Myocyte (in vitro differentiated cells): ENCODE data around the gene NSL1. TPM values are rescaled to one million over a fixed set of nuclear protein-coding genes. Genes with fewer than 3 reads are reported as not detected.
A peak's percentile ranks its signal among the peaks of the same experiment; 100 is the strongest.
"Not testable (repeated sequence)": the region's sequence is repeated elsewhere in the genome, so short reads cannot be mapped to it uniquely, and the experiment has no call there.

Source experiments
- DNase-seq: peaks from one replicate; pipeline ENCODE4 v3.0.0-alpha.2; 2012; ENCODE audit warnings: low read depth
- total RNA-seq: library from RNA; depleted of rRNA; stranded (reverse); fragments of >200 nt; gene quantifications from 2 replicates; pipeline ENCODE4 v1.2.3, GENCODE V29; 2014

Gene NSL1
- total RNA-seq, 1 donor from 2014 or later = 17.5 TPM

DNA sequence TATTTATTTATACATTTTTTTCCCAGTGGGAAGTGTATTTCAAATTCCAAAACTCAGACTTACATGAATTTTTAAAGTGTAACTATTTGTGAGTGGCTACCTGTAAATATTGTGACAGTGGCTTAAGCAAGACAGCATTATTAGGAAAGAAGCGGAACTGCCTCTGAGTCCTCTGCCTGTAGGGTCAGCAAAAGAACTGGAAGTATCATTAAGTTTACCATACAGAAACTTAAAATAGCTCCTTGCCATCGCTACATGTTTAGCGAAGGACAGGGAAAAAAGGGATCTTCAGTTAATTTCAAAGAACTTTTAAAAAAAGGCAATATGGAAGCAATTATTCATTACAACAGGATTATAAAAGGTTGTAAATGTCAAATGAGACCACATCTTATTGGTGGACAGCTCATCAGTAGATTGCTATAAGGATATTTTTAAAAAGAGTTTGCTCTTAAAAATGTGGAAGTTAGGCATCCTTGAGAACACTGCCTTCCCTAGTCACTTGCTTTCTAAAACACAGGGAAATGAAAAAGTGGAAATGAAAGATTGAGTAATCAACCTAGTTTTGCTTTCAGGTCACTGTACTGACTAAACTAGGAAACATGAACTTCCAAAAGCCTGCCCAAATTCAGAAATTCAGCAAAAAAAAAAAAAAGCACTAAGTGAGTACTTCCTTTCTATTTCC lies 39.2 kb downstream of the NSL1 start:
- DNase-seq = no peak

DNA sequence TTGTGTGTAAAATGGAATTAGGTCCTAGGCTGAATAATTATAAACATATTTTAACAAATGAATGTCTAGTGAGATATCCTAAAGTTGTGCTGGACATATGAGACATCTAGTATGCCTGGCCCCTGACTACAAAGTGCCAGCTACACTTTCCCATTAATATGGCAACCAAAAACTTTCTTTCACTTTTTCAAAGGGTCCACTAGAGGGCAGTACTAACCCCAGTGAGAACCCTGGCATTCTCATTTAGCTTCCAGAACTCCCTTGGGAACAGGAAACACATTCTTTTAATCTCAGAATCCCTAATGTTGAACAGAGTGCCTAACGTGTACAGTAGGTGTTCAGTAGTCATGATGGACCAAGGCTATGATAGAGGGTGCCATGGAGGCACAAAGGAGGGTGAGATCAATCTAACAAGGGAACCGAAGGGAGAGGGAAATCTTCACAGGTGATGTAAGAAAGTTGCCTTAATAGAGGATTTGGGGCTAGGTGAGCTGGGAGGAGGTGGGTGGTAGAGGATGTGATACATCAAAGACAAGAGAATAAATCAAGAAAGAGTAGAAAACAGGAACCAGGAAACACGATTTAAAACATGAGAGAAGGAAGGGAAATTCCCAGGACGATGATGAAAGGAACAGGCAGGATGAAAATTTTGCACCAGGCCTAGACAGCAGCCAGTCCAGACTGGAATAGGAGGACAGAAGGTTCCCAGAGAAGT lies 41.6 kb downstream of the NSL1 start:
- DNase-seq = peak; percentile 72

- DNase-seq = no peak
Observed at GRCh38 chr1:212746546-212746945, 45.0 kb downstream of the NSL1 start.

- no peak for DNase-seq
Observed at GRCh38 chr1:212745303-212745702, 46.3 kb downstream of the NSL1 start.

- DNase-seq = peak; percentile 13
Observed at GRCh38 chr1:212743901-212744475, 47.6 kb downstream of the NSL1 start.

DNA sequence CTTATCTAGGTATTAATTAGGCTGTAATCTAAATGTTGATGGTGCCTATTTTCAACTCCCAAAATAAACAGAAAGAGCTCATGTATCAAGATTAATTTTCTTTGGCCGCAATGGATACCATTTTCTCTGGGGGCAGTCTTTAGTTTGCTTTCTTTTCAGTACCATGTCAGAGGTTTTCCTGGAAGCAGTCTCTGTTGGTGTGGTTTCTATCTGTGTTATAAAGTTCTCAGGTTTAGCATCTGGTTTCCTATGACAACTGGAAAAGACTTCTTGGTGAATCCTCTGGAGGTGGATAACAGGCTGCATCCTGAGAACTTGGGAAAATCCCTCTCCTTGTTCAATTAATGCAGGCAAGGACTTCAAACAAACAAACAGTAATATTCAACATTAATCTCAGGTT lies 53.2 kb downstream of the NSL1 start:
- peak; percentile 31 for DNase-seq

- DNase-seq = no peak
Observed at GRCh38 chr1:212737559-212737958, 54.0 kb downstream of the NSL1 start.

- no peak for DNase-seq
Observed at GRCh38 chr1:212733109-212733508, 58.5 kb downstream of the NSL1 start.

GRCh38 chr1:212731630-212732029 lies 59.9 kb downstream of the NSL1 start:
- DNase-seq = no peak

- no peak for DNase-seq
Observed at GRCh38 chr1:212728606-212729005, 63.0 kb downstream of the NSL1 start.

GRCh38 chr1:212727386-212728181 lies 64.0 kb downstream of the NSL1 start:
- DNase-seq = peak; percentile 77

DNA sequence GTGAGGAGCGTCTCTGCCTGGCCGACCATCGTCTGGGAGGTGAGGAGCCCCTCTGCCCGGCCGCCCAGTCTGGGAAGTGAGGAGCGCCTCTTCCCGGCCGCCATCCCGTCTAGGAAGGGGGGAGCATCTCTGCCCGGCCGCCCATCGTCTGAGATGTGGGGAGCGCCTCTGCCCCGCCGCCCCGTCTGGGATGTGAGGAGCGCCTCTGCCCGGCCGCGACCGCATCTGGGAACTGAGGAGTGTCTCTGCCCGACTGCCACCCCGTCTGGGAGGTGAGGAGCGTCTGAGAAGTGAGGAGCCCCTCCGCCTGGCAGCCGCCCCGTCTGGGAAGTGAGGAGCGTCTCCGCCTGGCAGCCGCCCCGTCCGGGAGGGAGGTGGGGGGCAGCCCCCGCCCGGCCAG lies 66.9 kb downstream of the NSL1 start:
- not testable (repeated sequence) for DNase-seq

DNA sequence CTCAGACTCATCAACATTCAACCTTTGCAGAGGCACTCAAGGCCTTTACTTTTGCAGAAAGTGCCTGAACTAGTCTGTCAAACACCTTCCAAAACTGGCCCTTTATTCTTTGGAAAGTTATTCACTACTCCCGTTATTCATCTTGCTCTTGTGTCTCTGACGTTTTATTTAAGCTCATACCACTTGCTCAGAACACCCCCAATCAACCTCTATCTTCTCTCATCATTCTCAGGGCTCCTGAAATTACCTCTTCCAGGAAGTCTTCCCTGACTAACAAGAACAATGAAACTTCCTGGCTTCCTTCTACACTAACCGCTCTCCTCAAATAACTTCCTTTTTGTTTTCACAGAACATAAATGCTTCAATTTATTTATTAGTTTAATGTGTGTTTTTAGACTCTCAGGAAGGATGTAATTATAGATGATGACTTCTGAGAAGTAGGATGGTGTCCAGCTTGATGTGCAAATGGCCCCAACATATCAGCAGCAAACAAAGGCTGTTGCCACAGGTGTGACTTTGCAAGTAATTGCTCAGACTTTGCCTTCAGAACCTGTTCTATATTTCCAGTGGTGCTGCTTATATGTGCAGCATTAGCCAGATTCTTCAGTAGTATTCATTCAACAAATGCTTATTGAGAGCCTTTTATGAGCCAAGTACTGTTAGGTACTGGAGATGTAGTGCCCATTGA lies 69.2 kb downstream of the NSL1 start:
- DNase-seq = no peak

DNA sequence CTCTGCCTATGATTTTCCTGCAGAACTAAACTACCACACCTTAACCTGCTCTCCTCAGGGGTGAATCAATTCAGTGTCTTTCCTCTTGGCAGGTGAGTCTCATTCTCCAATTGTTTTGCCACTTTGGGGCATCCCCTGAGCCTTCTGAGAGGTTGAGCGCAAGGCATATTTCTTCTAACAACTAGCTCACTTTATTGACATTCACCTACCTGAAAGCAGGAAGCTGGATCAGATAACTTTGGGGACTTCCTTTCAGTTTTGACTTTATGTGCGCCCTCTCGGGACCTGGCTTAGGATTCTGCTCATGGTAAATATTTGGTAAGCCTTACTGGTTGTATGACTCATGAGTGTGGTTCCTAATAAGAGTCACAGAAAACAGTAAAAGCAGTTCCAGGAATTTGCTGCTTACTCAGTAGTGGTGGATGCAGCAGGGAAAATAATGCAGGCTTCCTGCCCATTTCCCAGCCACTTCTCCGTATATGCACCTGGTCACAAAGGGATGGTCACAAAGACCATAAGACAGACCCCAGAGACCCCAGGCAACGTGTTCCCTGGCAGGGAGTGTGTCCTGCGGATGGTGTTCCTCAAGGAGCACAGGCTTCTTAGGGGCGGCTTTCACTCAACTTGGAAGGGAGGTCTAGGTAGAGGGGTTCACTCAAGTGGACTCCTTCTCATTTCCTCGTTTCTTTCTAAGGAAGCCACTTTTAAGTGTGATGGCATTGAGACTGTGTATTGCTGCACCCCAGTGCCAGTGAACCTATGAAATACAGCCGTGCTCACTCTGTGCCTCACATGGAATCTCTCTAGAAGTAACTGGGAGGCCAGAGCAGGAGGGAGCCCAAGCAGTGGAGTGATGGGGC lies 70.0 kb downstream of the NSL1 start:
- DNase-seq = peak; percentile 38

GRCh38 chr1:212719633-212720032 lies 71.9 kb downstream of the NSL1 start:
- no peak for DNase-seq

DNA sequence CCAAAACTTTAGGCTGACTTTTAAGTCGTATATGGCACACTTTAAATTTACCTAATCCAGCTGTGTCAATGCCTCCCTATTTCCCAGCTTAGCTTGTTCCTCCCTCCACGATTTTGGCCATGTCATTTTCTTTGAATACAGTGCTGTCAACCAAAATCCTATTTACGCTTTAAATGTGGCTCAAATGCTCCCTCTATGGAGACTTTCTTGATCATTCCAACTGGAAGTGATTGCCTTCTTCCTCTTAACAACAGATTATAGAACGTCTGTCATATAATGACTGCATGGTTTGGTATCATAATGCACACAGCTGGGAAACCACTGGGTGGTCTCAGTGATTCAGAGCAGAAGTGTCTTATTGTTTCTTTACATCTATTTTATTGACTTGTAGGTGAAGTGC lies 73.1 kb downstream of the NSL1 start:
- DNase-seq = no peak

GRCh38 chr1:212716161-212716560 lies 75.4 kb downstream of the NSL1 start:
- DNase-seq = no peak

- no peak for DNase-seq
Observed at GRCh38 chr1:212713465-212714136, 78.0 kb downstream of the NSL1 start.

DNA sequence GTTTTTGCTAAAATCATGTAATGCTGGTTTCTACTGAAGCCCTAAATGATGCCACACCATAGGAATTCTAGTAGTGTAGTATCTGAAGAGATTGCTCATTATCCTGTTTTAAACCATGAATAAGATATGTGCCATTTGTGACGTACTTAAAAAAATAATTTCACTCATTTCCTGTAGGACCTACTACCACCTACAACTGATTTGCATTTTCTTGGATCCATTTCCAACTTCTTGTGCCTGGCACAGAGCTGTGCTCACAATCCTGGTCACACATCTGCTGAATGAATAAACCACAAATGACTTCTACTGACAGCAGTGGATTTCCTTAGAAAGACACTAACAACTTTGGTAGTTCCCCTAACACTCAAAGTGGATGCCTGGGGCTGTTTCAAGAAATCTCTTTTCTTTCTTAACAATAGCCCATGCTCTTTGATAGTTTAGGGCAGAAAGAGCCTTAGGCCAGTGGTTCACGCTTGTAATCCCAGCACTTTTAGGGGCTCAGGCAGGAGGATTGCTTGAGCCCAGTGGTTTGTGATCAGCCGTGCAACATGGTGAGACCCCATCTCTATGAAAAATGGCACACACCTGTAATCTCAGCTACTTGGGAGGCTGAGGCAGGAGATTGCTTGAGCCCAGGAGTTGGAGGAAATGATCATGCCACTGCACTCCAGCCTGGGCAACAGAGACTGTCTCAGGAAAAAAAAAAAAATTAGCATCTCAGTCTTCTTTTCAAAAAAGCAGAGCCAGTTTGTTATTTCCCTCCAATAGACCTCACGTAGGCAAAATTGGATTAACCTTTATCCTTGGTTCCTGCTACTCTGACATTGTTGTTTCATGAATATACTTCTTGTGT lies 78.9 kb downstream of the NSL1 start:
- no peak for DNase-seq
